GM18508 (cell line): ENCODE results near the gene SLC47A2.
"Not testable (repeated sequence)": the region's sequence is repeated elsewhere in the genome, so short reads cannot be mapped to it uniquely, and the experiment has no call there.

ENCODE experiments used
- ATAC-seq: cut with Tn5 transposase; IDR thresholded peaks from one replicate; pipeline ENCODE4 v1.9.1; 2021; ENCODE audit warnings: moderate number of reproducible peaks; ENCODE audit not compliant: insufficient read depth, unreplicated experiment

SLC47A2 gene

DNA sequence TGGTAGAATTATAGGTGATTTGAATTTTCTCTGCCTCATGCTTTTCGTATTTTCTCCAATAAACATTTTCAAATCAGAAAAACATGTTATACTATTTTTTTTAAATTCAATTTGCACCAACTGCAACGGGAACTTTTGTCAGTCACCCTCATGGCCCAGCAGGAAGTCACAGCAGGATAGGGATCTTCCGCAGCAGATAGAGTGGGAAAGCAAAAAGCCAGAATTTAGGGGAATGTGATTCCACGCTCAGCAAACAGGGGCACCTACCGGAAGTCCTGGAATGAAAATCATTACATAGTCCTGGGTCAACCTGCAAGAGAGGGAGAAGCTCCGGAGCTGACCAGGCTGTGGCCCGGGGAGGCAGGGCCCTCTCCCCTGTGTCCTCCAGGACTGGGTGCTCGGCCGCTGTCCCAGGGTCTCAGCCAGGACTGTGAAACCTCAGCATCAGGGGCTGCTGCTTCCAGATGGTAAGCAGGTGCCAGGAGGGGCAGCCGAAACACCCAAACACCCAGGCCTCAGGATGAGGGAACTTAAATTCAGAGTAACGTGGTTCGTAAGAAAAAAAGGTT, 3.9 kb downstream of the SLC47A2 start:
- no peak for ATAC-seq

DNA sequence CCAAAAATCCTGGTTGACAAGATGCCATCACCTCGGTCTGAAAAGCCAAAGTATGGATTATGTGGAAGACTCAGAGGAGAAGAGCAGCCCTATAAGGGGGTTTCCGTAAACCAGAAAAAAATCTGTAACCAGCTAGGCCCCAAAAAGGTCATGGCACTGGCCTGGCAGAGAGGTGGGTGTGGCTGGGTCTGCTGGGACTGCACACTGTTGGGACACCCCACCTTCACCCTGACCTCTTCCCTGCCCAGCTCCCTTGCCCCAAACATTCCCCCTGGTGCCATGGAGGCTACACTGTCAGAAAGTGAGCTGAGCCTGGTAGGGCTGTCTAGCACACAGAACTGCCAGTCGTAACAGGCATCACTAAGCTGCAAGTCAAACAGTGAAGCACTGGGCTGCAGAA, 6.5 kb downstream of the SLC47A2 start:
- no peak for ATAC-seq

DNA sequence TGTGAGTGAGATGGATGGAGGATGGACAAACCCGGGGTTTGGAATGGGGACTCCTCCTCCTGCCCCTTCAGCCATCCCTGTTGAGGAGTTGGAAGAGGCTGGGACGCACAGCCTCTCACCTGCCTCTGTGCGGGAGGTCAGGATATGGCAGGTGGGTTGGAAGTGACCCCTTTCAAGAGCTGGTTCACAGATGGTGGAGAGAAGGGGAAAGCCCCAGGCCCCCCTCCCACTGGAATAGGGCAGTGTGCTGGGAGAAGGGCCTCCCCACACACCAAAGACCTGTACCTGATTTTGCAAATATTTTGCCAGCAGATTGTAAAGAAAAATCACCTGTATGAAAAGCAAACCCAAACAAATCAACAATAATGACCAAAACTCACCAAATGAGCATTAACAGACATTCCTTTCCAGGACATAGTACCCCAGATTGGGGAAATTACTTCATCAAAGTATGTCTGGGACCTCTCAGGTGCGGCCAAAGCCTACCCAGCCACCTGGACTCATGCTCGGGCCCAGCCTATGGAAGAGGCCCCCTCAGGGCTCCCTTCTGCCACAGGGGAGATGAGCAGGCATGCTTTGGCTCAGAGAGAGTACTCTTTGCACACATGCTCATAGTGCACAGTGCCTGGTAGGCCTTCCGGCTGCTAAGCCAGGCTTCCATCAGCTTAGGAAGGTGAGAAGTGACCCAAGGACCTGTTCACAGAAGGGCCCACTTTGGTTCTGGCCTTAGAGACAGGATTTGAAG, 7.8 kb downstream of the SLC47A2 start:
- ATAC-seq, result no peak

DNA sequence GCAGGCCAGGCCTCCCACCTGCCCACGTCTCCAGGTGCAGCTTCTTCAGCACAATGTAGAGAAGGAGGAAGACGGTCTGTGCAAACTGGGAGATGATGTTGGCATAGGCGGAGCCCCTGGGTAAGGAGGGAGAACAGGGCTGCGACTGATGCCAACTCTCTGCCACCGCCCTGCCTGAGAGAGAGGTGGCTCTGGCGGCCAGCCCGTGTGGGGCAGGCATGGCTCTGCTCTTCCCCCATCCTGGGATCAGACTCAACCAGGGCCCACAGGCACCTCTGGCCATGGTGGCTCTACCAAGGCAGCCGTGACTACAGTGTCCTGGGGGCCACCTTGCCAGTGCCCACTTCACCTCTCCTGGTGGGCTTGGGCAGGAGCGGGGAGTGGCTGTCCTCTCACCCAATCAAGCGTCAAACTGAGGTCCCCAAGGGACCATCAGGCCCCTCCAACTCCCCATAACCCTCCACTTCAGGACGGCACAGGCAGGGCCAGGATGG, 8.6 kb downstream of the SLC47A2 start:
- no peak for ATAC-seq

DNA sequence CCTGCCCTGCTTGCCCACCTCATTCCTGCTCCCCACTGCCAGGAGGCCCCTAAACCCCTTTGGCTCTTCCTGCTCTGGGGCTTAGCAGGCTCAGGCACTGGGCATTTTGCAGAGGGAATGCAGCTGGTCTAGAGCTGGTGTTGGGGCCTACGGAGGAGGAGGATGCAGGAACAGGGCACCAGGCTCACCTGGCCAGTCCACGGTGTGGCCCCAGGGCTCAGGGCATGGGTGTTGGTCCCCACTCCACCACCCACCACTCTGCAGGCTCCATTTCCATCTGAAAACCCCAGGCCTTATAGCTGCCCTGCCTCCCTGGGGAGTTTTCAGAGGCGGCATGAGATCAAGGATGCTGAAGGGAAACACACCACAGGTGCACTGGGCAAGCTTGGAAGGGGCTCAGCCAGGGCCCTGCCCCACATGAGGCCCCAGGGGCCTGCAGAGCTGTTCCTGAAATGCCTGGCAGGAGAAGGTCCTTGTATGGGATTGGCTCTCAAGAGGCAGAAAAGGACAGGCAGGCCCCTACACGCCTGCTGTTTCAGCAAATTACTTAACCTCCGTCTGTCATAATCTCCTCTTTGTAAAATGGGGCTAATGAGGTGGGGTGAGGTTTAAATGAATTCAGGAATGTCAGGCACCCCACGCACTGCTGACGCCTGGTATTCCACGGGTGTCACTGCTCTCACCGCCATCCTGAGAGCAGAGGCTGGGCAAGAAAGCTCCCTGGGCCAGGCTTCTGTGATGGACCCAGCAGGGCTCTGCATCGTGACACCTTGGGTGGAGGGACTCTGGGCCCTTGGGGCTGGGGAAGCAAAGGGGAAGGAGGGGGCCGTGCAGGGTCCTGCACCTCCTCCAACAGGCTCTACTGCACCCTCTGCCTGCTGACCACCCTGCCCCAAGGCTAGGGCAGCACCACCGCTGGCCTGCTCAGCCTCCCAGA, 9.3 kb downstream of the SLC47A2 start:
- no peak for ATAC-seq

DNA sequence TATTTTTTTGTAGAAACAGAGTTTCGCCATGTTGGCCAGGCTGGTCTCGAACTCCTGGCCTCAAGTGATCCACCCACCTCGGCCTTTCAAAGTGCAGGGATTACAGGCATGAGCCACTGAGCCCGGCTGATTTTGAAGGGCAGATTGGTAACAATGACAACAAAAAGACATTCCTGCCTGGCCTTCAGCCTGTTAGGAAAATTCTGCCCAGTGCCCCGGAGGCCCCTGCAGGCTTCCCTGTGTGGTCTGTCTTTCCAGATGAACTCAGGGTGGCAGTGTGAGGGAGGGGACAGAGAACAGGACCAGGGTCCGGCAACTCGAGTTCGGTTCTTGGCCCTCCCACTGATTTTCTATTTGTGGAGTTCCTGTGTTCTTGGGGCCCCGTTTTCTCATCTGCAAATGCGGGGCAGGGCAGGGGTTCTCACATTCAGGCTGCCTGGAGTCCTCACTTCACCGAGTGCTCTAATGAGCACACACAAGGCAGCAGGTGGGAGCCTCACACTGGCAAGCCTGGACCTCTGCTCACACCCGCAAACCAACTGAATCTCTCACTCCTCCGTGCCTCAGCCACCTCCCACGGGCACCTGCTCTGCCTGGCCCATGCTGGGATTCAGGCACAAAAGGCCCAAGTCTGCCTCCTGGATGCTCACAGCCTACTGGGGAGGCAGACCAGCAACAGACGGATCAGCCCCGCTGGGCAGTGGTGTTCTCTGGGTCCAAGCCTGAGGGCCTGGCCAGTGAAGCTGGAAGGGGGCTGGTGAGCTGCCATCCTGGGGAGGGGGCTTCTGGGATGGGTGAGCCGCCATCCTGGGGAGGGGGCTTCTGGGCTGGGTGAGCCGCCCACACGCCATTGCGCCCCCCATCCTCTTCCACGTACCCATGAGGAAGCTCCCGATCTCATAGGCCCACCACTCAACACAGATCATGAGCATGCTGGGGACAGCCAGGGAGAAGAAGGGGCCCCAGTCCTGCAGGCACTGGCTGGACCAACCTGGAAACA, 10.3 kb downstream of the SLC47A2 start:
- ATAC-seq, result no peak

DNA sequence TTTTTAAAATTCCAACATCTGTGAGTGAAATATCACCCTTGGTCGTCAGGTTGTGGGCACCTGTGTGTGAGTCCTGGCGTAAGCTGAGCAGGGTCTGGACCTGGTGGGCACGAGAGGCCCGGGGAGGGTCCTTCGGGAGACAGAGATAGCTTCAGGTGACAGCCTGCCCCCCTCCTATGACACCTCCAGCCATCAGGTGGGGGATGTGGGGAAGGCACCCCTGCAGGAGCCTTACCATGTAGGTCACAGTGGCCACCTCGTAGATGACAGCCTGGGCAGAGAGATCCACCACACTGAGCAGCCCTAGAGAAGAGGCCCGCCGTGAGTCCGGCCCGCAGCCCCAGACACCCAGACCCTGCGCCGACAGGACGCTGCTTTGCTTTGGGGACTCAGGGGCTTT, 11.2 kb downstream of the SLC47A2 start:
- ATAC-seq, result no peak

DNA sequence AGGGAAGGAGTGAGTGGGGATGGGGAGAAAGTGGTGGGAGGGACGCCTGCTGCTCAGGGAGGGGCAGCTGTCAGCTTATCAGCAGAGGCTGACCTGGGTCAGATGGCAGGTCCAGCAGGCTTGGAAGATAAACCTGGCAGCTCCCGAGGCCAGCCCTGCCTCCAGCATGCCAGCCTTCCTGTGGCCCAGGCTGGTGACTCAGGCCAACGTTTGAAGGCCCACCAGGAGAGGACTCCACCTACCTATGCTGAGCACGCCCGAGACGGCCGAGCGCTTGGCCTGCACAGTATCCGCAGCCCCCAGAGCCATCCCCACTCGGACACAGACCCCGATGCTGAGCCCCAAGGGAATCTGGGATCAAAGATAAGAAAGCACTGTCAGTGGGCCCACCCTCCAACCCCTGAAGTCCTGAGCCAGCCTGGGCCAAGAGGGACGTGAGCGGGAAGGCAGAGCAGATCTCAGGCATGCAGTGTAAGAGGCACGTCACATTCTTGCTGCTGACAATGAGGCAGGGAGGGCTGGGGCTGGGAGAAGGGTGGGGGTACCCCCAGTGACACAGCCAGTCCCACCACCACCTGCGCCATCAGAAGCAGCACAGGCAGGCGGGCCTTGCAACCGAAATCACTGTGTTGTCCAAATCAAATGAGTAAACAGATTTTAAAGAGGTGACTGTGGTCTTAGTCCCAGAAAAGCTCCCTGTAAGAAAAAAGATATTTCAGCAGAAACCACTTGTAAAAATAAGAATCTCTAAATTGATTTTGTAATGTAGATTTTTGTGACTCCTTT, 12.4 kb downstream of the SLC47A2 start:
- no peak for ATAC-seq

DNA sequence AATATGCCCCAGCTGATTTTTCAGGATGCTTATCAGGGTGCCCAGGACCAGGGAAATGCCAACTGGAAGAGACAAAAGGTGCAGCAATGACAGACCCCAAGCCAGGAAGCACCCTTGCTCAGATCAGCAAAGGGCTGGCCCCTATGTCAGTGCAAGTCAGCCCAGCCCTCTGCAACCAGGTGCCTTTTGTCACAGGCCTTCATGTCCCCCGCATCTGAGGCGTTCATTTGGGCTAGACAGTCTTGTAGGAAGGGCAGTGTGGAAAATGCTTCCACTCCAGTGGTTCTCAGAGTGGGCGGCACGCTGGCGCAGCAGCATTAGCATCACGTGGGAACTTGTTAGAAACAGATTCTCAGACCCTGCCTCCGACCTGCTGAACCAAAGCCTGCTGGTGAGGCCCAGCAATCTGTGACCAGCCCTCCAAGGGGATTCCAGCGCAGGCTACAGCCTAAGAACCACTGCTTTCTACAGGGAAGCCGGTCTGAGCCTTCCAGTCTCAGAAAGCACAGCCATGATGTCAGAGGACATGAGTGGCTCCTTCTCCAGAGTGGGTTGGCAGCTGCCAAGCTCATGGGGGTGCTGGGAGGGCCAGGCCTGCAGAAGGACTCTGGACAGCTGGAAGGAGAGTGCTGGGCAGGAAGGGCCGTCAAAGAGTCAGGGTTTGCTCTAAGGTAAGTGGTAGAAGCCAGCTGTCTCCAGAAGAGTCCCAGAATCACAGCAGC, 13.1 kb downstream of the SLC47A2 start:
- no peak for ATAC-seq

DNA sequence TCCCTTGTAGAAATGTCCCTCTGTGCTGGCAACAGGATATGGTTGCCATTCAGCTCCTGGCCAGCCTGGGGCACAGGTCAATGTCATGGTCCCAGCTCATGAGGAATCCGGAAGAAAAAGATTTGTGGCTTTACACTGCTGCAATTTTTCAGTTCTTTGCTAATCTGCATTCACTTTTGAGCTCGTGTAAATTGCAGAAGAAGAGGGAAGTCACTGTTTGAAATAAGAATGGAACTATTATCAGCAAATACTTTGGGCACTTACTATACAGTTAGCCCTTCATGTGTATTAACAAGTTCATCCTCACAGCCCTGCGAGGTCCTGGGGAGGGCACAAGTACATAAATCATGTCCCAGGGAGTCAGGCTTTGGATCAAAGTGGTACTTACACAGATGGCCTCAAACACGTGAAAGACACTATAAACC, 14.2 kb downstream of the SLC47A2 start:
- no peak for ATAC-seq

DNA sequence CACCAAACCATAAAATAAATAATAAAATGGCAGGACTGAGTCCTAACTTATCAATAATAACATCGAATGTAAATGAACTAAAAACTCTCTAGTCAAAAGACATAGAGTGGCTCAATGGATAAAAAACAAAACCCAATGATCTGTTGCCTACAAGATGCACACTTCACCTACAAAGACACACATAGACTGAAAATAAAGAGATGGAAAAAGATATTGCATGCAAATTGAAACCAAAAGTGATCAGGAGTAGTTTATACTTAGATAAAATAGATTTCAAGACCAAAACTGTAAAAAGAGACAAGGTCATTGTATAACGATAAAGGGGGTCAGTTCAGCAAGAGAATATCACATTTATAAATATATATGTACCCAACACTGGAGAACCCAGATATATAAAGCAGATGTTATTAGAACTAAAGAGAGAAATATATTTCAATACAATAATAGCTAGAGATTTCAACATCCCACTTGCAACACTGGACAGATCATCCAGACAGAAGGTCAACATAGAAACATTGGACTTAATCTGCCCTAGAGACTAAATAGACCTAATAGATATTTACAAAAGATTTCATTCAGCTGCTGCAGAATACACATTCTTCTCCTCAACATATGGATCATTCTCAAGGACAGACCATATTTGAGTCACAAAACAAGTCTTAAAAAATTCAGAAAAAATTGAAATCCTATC, 29.8 kb downstream of the SLC47A2 start:
- ATAC-seq, result no peak

DNA sequence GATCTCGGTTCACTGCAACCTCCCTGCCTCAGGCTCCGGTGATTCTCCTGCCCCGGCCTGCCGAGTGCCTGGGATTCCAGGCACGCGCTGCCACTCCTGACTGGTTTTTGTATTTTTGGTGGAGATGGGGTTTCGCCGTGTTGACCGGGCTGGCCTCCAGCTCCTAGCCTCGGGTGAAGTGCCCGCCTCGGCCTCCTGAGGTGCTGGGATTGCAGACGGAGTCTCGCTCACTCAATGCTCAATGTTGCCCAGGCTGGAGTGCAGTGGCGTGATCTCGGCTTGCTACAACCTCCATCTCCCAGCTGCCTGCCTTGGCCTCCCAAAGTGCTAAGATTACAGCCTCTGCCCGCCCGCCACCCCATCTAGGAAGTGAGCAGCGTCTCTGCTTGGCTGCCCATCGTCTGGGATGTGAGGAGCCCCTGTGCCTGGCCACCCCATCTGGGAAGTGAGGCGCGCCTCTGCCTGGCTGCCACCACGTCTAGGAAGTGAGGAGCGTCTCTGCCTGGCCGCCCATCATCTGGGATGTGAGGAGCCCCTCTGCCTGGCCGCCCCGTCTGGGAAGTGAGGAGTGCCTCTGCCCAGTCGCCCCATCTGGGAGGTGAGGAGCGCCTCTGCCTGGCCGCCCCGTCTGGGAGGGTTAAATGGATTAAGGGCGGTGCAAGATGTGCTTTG, 31.3 kb downstream of the SLC47A2 start:
- not testable (repeated sequence) for ATAC-seq

DNA sequence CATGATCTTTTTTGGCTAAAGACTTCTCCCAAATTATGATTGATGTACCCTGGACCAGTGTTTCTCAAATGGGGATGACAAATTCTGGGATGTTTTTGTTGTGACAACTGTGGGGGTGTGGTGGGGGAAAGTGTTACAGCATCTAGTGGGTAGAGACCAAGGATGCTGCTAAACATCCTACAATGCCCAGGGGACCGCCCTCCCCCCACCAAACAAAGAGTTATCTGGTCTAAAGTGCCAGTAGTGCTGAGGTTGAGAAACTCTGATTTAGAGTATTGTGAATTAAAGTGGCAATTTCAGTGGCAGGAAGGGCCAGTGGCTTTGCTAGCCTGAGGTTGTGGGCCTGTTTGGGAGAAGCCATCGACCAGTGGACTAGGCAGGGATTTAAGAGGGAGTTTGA, 33.3 kb downstream of the SLC47A2 start:
- no peak for ATAC-seq

DNA sequence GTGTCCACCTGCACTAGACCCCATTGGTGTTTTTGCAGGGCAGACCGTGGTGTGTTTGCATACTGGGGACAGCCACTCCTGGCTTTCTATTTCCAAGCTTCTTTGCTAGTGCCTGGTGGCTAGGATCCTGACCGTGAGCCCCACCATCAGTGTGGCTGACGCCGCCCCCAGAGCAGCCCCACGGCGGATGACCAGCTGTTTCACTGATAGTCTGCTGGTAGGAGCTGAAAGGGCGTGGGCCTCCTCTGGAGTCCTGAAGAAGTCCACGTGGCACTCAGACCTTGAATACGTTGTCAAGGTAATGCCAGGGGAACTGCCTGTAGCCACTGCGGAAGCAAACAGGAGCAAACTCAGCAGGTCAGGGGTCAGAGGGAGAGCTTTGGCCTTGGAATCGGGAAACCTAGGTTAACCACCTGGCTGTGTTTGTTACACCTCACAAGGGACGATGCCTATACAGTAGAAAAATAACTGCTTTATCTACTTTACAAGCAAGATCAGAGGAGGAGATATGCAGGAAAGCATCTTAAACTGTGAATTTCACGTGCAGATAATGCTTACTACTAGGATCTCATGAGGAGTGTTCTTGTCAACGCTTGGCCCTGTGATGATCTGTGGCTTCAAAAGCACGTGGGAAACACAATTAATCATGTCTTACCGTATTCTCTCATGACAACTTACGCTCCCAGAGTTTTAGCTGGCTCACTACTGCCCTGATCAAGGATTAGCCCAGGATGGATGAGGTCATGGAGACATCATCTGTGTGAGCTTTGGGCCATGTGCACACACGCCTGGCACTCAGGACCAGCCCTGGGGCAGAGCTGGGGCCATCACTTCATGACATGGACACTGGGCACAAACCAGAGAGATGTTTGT, 37.6 kb downstream of the SLC47A2 start:
- ATAC-seq, result no peak

DNA sequence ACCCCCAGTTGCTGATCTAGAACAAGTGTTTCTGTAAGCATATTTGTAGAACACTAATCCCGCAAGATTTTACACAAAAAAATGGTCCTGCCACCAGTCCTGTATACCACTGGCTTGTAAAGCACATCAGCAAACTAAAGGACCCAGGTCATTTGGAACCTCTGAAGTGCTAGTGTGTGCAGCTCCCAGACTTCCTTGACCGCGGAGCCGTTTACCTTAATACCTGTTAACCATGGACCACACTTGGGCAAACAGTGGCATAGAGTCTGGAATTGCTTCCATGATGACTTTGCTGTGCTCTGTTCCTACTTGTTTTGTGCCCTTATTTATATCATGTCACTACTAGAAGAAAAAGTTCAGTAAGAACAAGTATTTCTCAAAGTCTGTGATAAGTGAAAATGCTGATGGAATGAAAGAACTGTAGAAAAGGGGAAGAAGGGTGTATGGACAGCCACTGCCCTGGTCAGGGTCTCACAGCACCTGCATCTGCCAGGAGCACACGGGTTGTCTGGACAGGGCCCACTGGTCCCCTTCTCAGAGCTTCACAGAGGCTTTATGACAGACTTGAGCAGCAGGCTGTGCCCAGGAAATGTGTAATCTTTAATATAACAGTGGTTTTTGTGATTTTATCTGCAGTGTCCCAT, 38.5 kb downstream of the SLC47A2 start:
- no peak for ATAC-seq

DNA sequence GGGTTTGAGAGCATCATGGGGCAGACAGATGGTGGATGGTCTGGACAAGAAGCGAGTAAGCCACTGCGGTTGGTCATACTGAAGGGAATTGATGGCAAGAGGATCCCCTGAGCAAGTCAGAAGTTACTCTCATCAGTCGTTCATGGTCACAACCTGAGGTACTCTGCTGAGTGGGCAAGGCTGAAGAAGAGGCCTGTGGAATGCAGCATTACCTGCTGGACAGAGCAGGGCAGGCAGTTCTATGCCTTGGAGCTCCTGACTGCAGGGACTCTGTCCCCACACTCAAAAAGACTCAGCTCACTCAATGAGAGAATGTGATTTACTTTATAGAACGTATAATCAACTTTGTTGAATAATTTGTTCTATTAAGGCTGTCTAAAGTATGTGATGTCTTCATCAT, 39.5 kb downstream of the SLC47A2 start:
- ATAC-seq, result no peak
